Activated T-cell treated with anti-CD3 and anti-CD28 coated beads, Interleukin-2, amount 50 U/mL, for 4 hours (primary cell): Measurements from ENCODE around the gene TMEFF1. TPM values are rescaled to one million over a fixed set of nuclear protein-coding genes. Genes with fewer than 3 reads are reported as not detected.
"Not testable (repeated sequence)": the region's sequence is repeated elsewhere in the genome, so short reads cannot be mapped to it uniquely, and the experiment has no call there.

Source experiments
- ATAC-seq, 2 donors: fragments of 200-7000 bp; cut with Tn5 transposase; one replicate each; pipeline ENCODE4 v1.10.0; 2021
- DNase-seq: peaks from one replicate; pipeline ENCODE4 v3.0.0-alpha.2; 2020
- H3K27me3 Mint-ChIP-seq: one replicate; pipeline ENCODE4 v1.8.0; 2021; ENCODE audit warnings: low read depth, mixed read lengths
- H3K36me3 Mint-ChIP-seq: one replicate; pipeline ENCODE4 v1.8.0; 2022; ENCODE audit warnings: mixed read lengths; ENCODE audit not compliant: insufficient read depth
- H3K4me1 Mint-ChIP-seq: one replicate; pipeline ENCODE4 v1.8.0; 2021; ENCODE audit warnings: low read depth, mixed read lengths
- H3K4me3 Mint-ChIP-seq: one replicate; pipeline ENCODE4 v1.8.0; 2021; ENCODE audit warnings: mild to moderate bottlenecking, moderate library complexity, mixed read lengths
- H3K9me3 Mint-ChIP-seq: one replicate; pipeline ENCODE4 v1.8.0; 2021; ENCODE audit warnings: mixed read lengths
- total RNA-seq, 3 donors: library from RNA; stranded (reverse); gene quantifications; one replicate each; pipeline ENCODE4 v1.2.1, GENCODE V29; 2021

The TMEFF1 gene
- total RNA-seq, 3 donors from 2014 or later = 0.18 to 0.24 TPM; not detected in 1

DNA sequence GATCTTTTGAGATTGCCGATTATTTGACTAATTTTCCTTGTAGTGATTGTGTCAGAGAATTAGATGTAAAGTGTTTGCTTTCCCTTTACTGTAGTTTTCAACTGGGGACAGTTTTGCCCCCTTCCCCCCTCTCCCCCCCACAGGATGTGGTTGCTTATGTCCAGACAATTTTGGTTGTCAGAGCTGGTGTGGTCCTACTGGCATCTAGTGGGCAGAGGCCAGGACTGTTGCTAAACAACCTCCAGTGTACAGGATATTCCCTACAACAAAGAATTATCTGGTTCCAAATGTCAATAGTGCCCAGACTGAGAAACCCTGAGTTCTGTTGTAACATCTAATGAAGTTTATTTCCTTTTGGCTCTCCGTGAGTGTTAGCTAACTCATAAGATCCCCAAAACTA is 20.0 kb downstream of the TMEFF1 start:
- DNase-seq = no peak
- ATAC-seq = no peak
- no peaks in the 10 kb centered on the region for H3K4me1 Mint-ChIP-seq
- H3K36me3 Mint-ChIP-seq = no peaks in the 10 kb centered on the region
- no peak overlapping the region for H3K4me3 Mint-ChIP-seq
- H3K27me3 Mint-ChIP-seq = peaks cover 2% of the 10 kb centered on the region
- H3K9me3 Mint-ChIP-seq = no peaks in the 10 kb centered on the region

DNA sequence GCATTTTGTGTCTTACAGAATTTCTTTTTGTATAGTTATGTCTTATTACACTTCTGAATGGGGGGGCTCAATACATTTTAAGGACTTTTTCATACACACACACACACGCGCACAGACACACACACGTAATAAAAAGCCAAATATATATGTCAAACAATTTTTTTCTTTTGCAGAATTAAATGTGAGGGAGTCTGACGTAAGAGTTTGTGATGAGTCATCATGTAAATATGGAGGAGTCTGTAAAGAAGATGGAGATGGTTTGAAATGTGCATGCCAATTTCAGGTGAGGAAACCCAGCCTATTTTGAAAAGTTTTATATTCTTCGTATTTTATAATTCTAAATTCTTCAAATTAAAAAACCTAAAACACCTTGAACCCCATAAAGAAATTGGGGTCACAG is 25.6 kb downstream of the TMEFF1 start:
- Mint-ChIP-seq H3K9me3 (no peaks in the 10 kb centered on the region), H3K4me3 (no peak overlapping the region), H3K36me3 (no peaks in the 10 kb centered on the region), H3K4me1 (no peaks in the 10 kb centered on the region), H3K27me3 (peaks cover 2% of the 10 kb centered on the region)
- no peak for ATAC-seq
- no peak for DNase-seq

DNA sequence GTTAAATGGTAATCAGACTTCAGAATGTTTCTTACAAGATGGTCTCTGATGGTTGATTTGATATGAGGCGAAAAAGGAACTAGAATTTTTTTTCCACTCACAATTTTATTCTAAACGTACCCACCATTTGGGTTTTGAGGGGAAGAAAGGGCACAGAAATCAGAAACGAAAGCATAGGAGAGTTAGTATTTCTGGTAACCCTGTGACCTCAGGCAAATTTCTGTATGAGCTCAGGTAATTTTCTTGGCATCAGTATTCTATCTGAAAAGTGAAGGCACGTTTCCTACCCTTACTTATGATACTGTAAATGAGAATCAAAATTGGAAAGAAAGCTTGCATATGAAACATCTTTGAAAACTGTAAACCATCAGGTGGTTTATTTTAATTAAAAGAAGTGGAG is 26.5 kb downstream of the TMEFF1 start:
- no peak for DNase-seq
- Mint-ChIP-seq H3K4me3 (no peak overlapping the region), H3K27me3 (peaks cover 2% of the 10 kb centered on the region), H3K36me3 (no peaks in the 10 kb centered on the region), H3K4me1 (no peaks in the 10 kb centered on the region), H3K9me3 (no peaks in the 10 kb centered on the region)
- no peak for ATAC-seq

DNA sequence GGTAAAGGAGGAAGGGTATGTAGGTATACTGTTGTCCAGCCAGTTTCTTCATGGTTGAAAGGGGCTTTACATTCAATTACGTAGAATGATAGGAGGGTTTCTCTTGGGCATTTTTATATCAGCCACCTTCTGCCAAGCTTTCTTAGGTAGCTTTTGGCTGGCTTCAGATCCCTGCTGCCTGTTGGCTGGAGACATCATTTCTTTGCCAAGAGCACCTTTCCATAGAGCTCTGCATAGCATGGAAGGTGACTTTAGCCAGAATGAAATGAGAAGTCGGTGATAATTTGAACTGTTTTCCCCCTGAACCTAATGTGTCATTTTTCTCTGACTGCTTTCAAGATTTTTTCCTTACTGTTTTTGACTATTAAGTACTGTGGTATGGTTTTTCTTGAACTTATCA is 26.9 kb downstream of the TMEFF1 start:
- H3K9me3 Mint-ChIP-seq = no peaks in the 10 kb centered on the region
- no peak for ATAC-seq
- no peak for DNase-seq
- no peaks in the 10 kb centered on the region for H3K36me3 Mint-ChIP-seq
- H3K4me1 Mint-ChIP-seq = no peaks in the 10 kb centered on the region
- H3K4me3 Mint-ChIP-seq = no peak overlapping the region
- H3K27me3 Mint-ChIP-seq = peaks cover 2% of the 10 kb centered on the region

DNA sequence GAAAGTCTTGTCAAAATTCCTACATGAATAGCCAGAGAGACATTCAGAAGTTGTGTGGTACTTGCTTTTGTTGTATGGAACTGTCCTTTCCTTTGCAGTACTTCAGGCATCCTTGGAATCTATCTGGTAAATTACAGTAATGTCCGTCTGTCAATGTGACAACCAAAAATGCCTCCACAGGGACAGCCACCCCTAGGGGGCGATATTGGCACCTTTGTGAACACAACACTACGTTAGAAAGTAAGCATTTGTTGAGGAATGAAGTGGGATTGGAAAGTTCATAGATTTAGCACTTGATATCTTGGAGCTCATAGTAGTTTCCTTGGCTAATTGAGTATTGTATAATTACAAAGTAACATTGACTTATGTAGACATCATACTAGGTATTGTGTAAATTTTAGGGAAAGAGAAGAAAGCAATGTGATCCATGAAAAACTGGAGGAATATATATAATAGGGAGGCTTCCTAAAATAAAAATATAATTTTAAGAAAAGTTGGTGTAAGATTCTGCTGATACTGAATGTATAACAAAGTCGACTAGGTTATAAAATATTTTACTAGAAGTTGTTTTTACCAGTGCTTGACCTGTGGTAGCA is 32.7 kb downstream of the TMEFF1 start:
- no peaks in the 10 kb centered on the region for H3K4me1 Mint-ChIP-seq
- H3K4me3 Mint-ChIP-seq = no peak overlapping the region
- peaks cover 9% of the 10 kb centered on the region for H3K9me3 Mint-ChIP-seq
- ATAC-seq (no peak), DNase-seq (peak; percentile 50)
- H3K27me3 Mint-ChIP-seq = peaks cover 3% of the 10 kb centered on the region
- H3K36me3 Mint-ChIP-seq = peaks cover 5% of the 10 kb centered on the region

DNA sequence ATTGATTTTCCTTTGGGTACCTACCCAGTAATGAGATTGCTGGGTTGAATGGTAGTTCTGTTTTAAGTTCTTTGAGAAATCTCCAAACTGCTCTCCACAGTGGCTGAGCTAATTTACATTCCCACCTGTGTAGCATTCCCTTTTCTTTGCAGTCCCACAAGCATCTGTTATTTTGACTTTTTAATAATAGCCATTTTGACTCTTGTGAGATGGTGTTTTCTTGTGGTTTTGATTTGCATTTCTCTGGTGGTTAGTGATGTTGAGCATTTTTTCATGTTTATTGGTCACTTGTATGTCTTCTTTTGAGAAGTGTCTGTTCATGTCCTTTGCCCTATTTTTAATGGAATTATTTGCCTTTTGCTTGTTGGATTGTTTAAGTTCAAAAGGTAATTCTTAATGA is 34.4 kb downstream of the TMEFF1 start:
- H3K4me3 Mint-ChIP-seq, H3K4me1 Mint-ChIP-seq, H3K27me3 Mint-ChIP-seq, ATAC-seq, H3K9me3 Mint-ChIP-seq, DNase-seq, H3K36me3 Mint-ChIP-seq: not testable (repeated sequence)

DNA sequence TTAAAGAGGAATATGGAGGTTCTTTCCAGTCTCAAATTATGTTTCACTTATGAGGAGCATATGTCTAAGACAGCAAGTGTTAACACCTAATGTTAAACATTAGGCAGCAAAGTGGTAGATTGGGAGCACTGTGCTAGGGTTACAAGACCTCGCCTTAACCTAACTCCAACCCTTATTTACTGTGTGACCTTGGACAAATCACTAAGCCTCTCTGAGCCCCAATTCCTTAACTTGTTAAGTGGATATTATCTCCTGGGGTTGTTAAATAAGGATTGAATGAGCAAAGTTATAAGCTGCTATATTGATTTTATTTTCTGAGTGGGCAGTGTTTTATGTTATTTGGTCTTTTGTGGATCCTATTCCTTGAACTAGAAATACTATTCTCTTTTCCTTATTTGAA is 38.3 kb downstream of the TMEFF1 start:
- H3K36me3 Mint-ChIP-seq = peaks cover 5% of the 10 kb centered on the region
- DNase-seq (no peak), ATAC-seq (no peak)
- H3K4me3 Mint-ChIP-seq = no peak overlapping the region
- H3K27me3 Mint-ChIP-seq = peaks cover 3% of the 10 kb centered on the region
- H3K4me1 Mint-ChIP-seq = no peaks in the 10 kb centered on the region
- H3K9me3 Mint-ChIP-seq = peaks cover 9% of the 10 kb centered on the region

DNA sequence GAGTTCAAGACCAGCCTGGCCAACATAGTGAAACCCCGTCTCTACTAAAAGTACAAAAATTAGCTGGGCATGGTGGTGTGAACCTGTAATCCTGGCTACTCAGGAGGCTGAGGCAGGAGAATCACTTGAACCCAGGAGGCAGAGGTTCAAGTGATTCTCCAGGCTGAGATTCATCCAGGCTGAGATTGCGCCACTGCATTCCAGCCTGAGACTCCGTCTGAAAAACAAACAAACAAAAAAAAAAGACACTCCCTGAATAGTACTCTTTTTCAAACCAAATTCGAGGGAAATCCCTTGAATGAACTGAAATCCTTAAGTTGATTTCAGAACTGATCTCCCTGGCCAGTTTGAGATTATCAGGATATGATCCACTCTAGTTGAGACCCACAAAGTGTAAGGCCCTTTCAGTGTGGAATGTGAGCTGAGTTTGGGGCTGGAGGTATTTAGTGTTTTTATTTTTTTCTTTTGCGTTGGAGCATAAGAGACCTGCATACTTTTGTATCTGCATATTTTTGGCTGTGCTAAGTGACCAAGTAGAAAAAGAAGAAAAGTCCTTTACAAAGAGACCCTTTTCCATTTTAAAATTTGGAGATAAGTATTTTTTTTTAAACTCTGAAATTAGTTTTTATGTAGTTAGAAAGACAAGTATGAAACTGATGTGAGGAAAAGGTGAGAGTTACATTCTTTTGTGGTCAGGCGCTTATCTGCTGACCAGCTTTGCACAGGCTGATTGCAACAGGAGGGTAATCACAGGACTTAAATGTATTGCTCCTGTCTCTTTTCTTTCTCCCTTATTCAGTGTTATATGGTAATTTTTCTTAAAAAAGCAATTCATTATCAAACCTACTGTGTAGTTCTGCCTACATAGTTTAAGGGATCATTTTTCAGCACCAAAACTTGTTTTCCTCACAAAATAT is 42.9 kb downstream of the TMEFF1 start:
- Mint-ChIP-seq H3K4me3 (no peak overlapping the region), H3K4me1 (no peaks in the 10 kb centered on the region), H3K9me3 (no peaks in the 10 kb centered on the region), H3K27me3 (no peaks in the 10 kb centered on the region), H3K36me3 (no peaks in the 10 kb centered on the region)
- no peak for ATAC-seq
- DNase-seq = no peak

DNA sequence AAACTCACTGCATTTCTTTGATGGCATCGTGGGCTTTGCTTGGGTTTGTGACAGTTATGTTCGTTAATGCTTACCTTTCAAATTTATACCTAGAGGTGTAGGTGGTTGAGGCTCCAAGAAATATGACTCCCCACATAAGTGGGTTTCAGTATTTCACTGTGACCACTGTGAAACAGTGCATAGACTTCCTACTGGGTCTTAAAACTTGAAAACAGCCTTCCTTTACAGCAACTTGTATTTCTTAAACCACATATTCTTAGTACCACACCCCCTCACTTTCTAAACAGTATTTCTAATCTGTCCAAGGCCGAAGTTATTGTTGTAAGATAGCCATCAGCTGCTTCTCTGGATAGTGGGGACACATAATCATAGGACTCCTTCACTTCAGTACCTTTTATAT is 48.3 kb downstream of the TMEFF1 start:
- H3K27me3 Mint-ChIP-seq = no peaks in the 10 kb centered on the region
- H3K4me3 Mint-ChIP-seq = no peak overlapping the region
- H3K4me1 Mint-ChIP-seq = no peaks in the 10 kb centered on the region
- ATAC-seq = no peak
- H3K36me3 Mint-ChIP-seq = peaks cover 2% of the 10 kb centered on the region
- no peaks in the 10 kb centered on the region for H3K9me3 Mint-ChIP-seq
- no peak for DNase-seq

DNA sequence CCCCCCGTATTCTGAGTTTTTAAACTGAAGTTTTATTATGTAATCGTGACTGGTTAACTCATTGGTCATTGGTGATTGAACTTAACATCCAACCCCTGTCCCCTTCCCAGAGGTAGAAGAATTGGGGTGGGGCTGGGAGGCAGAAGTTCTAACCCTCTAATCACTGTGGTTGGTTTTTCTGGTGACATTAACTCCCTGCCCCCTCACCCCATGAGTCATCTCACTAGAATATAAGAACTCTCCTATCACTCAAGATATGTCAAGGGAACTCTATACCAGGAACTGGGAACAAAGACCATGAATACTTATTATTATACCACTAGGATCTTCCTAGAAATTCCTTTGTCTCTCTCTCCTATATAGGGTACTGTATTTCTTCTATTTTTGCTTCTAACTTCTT is 52.6 kb downstream of the TMEFF1 start:
- Mint-ChIP-seq H3K36me3 (peaks cover 6% of the 10 kb centered on the region), H3K4me3 (no peak overlapping the region), H3K9me3 (no peaks in the 10 kb centered on the region), H3K4me1 (no peaks in the 10 kb centered on the region), H3K27me3 (no peaks in the 10 kb centered on the region)
- DNase-seq = no peak
- ATAC-seq = no peak

DNA sequence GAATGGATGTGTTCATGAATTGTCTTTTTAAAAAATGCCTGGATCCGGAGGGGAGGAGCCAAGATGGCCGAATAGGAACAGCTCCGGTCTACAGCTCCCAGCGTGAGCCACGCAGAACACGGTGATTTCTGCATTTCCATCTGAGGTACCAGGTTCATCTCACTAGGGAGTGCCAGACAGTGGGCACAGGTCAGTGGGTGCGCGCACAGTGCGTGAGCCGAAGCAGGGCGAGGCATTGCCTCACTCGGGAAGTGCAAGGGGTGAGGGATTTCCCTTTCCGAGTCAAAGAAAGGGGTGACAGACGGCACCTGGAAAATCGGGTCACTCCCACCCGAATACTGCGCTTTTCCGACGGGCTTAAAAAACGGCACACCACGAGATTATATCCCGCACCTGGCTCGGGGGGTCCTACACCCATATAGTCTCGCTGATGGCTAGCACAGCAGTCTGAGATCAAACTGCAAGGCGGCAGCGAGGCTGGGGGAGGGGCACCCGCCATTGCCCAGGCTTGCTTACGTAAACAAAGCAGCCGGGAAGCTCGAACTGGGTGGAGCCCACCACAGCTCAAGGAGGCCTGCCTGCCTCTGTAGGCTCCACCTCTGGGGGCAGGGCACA is 54.3 kb downstream of the TMEFF1 start:
- not testable (repeated sequence) for H3K4me3 Mint-ChIP-seq, H3K4me1 Mint-ChIP-seq, H3K36me3 Mint-ChIP-seq, DNase-seq, H3K27me3 Mint-ChIP-seq, H3K9me3 Mint-ChIP-seq, ATAC-seq

DNA sequence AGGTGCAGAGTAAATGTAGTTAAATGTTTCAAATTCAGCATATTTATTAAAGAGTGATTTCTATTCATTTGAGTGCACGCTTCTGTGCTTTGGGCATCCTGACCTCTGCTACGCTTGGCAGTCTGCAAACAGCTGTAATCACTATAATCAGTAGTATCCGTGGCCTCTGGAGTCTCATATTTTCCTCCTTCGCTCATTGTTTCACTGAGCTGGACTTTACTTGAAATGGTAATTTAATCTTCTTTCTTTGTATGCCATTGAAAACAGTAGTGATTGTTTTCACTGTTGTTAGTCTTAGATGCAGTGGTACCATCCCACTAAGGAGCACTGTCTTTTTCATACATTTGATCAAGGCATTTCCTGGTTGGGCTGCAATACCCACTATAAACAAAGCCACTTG is 61.5 kb downstream of the TMEFF1 start:
- Mint-ChIP-seq H3K27me3 (no peaks in the 10 kb centered on the region), H3K36me3 (no peaks in the 10 kb centered on the region), H3K9me3 (no peaks in the 10 kb centered on the region), H3K4me1 (no peaks in the 10 kb centered on the region), H3K4me3 (no peak overlapping the region)
- no peak for ATAC-seq
- DNase-seq = no peak

DNA sequence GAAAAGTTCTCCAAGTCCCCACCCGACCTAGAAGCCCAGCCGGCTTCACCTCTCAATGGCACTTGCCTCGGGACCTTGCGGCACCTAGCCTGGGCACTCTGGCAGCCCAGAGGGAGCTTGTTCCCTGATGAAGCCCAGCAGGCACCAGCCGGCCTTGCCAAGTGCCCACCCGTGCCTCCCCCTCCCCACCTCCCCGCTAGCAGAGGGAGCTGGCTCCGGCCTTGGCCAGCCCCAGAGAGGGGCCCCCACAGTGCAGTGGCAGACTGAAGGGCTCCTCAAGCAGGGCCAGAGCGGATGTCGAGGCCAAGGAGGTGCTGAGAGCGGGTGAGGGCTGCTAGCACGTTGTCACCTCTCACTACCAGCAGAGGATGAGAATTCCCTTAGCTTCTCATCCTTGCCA is 67.4 kb downstream of the TMEFF1 start:
- Mint-ChIP-seq H3K4me1 (no peaks in the 10 kb centered on the region), H3K4me3 (no peak overlapping the region), H3K9me3 (no peaks in the 10 kb centered on the region), H3K27me3 (no peaks in the 10 kb centered on the region), H3K36me3 (no peaks in the 10 kb centered on the region)
- DNase-seq = no peak
- ATAC-seq = no peak

DNA sequence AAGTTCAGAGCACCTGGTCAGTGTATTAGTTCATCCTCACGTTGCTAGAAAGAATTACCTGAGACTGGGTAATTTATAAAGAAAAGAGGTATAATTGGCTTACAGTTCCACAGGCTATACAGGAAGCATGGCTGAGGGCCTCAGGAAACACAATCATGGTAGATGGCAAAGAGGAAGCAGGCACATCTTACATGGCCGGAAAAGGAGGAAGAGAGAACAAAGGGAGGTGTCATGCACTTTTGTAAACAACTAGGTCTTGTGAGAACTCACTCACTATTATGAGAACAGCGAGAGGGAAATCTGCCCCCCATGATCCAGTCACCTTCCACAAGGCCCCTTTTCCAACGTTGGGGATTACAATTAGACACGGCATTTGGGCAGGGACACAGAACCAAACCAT is 76.1 kb downstream of the TMEFF1 start:
- Mint-ChIP-seq H3K36me3 (peaks cover 2% of the 10 kb centered on the region), H3K4me3 (no peak overlapping the region), H3K4me1 (no peaks in the 10 kb centered on the region), H3K27me3 (no peaks in the 10 kb centered on the region), H3K9me3 (peaks cover 7% of the 10 kb centered on the region)
- ATAC-seq = no peak
- DNase-seq = no peak

DNA sequence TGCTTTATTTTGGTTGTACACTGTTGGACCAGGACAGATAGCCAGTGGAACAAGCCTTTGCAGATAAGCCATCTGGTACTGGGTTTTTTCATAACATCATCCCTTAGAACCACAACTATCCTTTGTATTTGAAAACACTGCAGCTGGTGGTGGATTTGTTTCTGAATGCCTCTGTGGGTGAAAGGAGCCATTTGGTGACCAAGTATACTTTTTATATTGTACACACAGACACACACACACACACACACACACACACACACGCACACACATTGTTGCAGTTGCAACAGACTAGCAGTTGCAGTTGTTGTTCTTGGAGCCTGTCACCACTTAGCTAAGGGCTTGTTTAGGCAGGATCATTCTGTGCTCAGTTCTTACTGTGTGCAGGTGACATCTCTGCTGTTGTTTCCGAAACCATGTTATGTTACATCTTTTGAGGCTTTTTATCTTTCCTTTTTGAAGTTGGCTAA is 82.0 kb downstream of the TMEFF1 start:
- no peaks in the 10 kb centered on the region for H3K4me1 Mint-ChIP-seq
- no peak overlapping the region for H3K4me3 Mint-ChIP-seq
- DNase-seq (no peak), ATAC-seq (no peak)
- H3K27me3 Mint-ChIP-seq = no peaks in the 10 kb centered on the region
- H3K9me3 Mint-ChIP-seq = no peaks in the 10 kb centered on the region
- no peaks in the 10 kb centered on the region for H3K36me3 Mint-ChIP-seq
